Activated T-helper 2 cell treated with anti-CD3 and anti-CD28 coated beads, Interferon-gamma antibody, Interleukin-2, Interleukin-4, amounts not matched to agents 10 μg/mL and 5 μg/mL and 100 μg/mL, durations not matched to agents 14 hours and 24 hours and 36 hours (primary cell): ENCODE results near the gene EEF1G. TPM values are rescaled to one million over a fixed set of nuclear protein-coding genes. Genes with fewer than 3 reads are reported as not detected.
"Not testable (repeated sequence)": the region's sequence is repeated elsewhere in the genome, so short reads cannot be mapped to it uniquely, and the experiment has no call there.

Experiments used
- DNase-seq: peaks from one replicate; pipeline ENCODE4 v3.0.0; 2021; ENCODE audit warnings: low spot score
- H3K27ac Mint-ChIP-seq: one replicate; pipeline ENCODE4 v1.8.0; 2021; ENCODE audit warnings: mixed read lengths
- H3K27me3 Mint-ChIP-seq: one replicate; pipeline ENCODE4 v1.8.0; 2021; ENCODE audit warnings: low read depth, mixed read lengths
- H3K36me3 Mint-ChIP-seq: one replicate; pipeline ENCODE4 v1.8.0; 2021; ENCODE audit warnings: low read depth, mixed read lengths
- H3K4me1 Mint-ChIP-seq: one replicate; pipeline ENCODE4 v1.8.0; 2021; ENCODE audit warnings: low read depth, mixed read lengths
- H3K4me3 Mint-ChIP-seq: one replicate; pipeline ENCODE4 v1.8.0; 2021; ENCODE audit warnings: low read depth, mild to moderate bottlenecking, moderate library complexity, mixed read lengths
- H3K9me3 Mint-ChIP-seq: one replicate; pipeline ENCODE4 v1.8.0; 2021; ENCODE audit warnings: mixed read lengths
- intact Hi-C: fragments of 100-400 bp; cut with micrococcal nuclease; formaldehyde crosslinking; loops from one replicate; pipeline ENCODE4 v1.15.1; 2023
- total RNA-seq: library from RNA; stranded (reverse); gene quantifications from 2 replicates; pipeline ENCODE4 v1.2.3, GENCODE V29; 2022

Gene EEF1G
- total RNA-seq = 1,369 and 1,395 TPM in 2 replicates

- Mint-ChIP-seq H3K27ac (peak within 1 kb of the TSS; percentile 95), H3K9me3 (no peaks in the 10 kb centered on the region), H3K27me3 (no peaks in the 10 kb centered on the region), H3K36me3 (peaks cover 89% of the 10 kb centered on the region), H3K4me1 (peaks cover 35% of the 10 kb centered on the region), H3K4me3 (peak within 1 kb of the TSS; percentile 92)
- intact Hi-C loops = loop anchor here (1.0 to 5.0 kb wide), 3 partner anchors 17 to 39 kb away; partner anchors contain the start of genes EML3, ROM1 and TUT1
- peak; percentile 99 for DNase-seq
These were observed at the start of gene EEF1G for GRCh38 chr11:62573592-62574362. Gene EEF1G (minus strand): TSS chr11:62573891. CDS start chr11:62573842, 49 bp downstream.

- DNase-seq = no peak
- H3K4me1 Mint-ChIP-seq = peaks cover 16% of the 10 kb centered on the region
- H3K36me3 Mint-ChIP-seq = peaks cover 54% of the 10 kb centered on the region
- no peaks in the 10 kb centered on the region for H3K9me3 Mint-ChIP-seq
- peak overlapping the region; percentile 97 for H3K27ac Mint-ChIP-seq
- no peaks in the 10 kb centered on the region for H3K27me3 Mint-ChIP-seq
- peak overlapping the region; percentile 93 for H3K4me3 Mint-ChIP-seq
- intact Hi-C loops = loop anchor here (1.0 kb wide), 2 partner anchors 24 to 31 kb away; partner anchors contain the start of genes GANAB and TUT1
These were observed 48.9 kb upstream of the EEF1G start for GRCh38 chr11:62622476-62623089.

GRCh38 chr11:62621567-62622470 is 48.1 kb upstream of the EEF1G start, which contains the start of gene B3GAT3:
Gene B3GAT3 (minus strand): TSS chr11:62621986. CDS start chr11:62621947, 39 bp downstream.
- Mint-ChIP-seq H3K27me3 (no peaks in the 10 kb centered on the region), H3K4me3 (peak within 1 kb of the TSS; percentile 93), H3K27ac (peak within 1 kb of the TSS; percentile 97), H3K9me3 (no peaks in the 10 kb centered on the region), H3K36me3 (peaks cover 56% of the 10 kb centered on the region), H3K4me1 (peaks cover 16% of the 10 kb centered on the region)
- DNase-seq = peak; percentile 94
- intact Hi-C loops = loop anchor here (1.0 kb wide), 3 partner anchors 10 to 31 kb away; partner anchors contain the start of genes EML3, GANAB and TUT1

GRCh38 chr11:62621027-62621566 is 47.4 kb upstream of the EEF1G start:
- intact Hi-C loops = loop anchor here (1.0 kb wide), 1 partner anchor 9 kb away; the partner anchor contains the start of gene EML3
- no peak for DNase-seq
- Mint-ChIP-seq H3K36me3 (peaks cover 56% of the 10 kb centered on the region), H3K4me3 (peak overlapping the region; percentile 93), H3K9me3 (no peaks in the 10 kb centered on the region), H3K27me3 (no peaks in the 10 kb centered on the region), H3K27ac (peak overlapping the region; percentile 97), H3K4me1 (peaks cover 16% of the 10 kb centered on the region)

- H3K9me3 Mint-ChIP-seq, H3K27ac Mint-ChIP-seq, DNase-seq, intact Hi-C loops, H3K4me3 Mint-ChIP-seq, H3K27me3 Mint-ChIP-seq: not testable (repeated sequence)
- Mint-ChIP-seq H3K36me3 (peaks cover 50% of the 10 kb centered on the region), H3K4me1 (peaks cover 24% of the 10 kb centered on the region)
These were observed 43.3 kb upstream of the EEF1G start for GRCh38 chr11:62616957-62617356.

GRCh38 chr11:62615521-62615920 is 41.8 kb upstream of the EEF1G start:
- Mint-ChIP-seq H3K4me3 (no peak overlapping the region), H3K4me1 (peaks cover 27% of the 10 kb centered on the region), H3K27ac (no peak overlapping the region), H3K36me3 (peaks cover 45% of the 10 kb centered on the region), H3K9me3 (no peaks in the 10 kb centered on the region), H3K27me3 (no peaks in the 10 kb centered on the region)
- intact Hi-C loops = no loop called here
- DNase-seq = no peak

- H3K27me3 Mint-ChIP-seq = no peaks in the 10 kb centered on the region
- H3K36me3 Mint-ChIP-seq = peaks cover 50% of the 10 kb centered on the region
- H3K4me1 Mint-ChIP-seq = peaks cover 32% of the 10 kb centered on the region
- no peak overlapping the region for H3K4me3 Mint-ChIP-seq
- no peak for DNase-seq
- peak overlapping the region; percentile 71 for H3K27ac Mint-ChIP-seq
- intact Hi-C loops = loop anchor here (5.0 kb wide), 1 partner anchor 42 kb away; the partner anchor contains the start of gene EEF1G
- H3K9me3 Mint-ChIP-seq = no peaks in the 10 kb centered on the region
These were observed 40.6 kb upstream of the EEF1G start for GRCh38 chr11:62614275-62614674.

GRCh38 chr11:62613291-62613778 is 39.6 kb upstream of the EEF1G start:
- intact Hi-C loops = loop anchor here (2.0 to 5.0 kb wide), 3 partner anchors 39 to 51 kb away; partner anchors contain the start of genes C11orf98, CSKMT, EEF1G and INTS5
- no peaks in the 10 kb centered on the region for H3K9me3 Mint-ChIP-seq
- H3K4me3 Mint-ChIP-seq = peak overlapping the region; percentile 30
- peak overlapping the region; percentile 63 for H3K27ac Mint-ChIP-seq
- H3K4me1 Mint-ChIP-seq = peaks cover 31% of the 10 kb centered on the region
- DNase-seq = no peak
- H3K27me3 Mint-ChIP-seq = no peaks in the 10 kb centered on the region
- peaks cover 53% of the 10 kb centered on the region for H3K36me3 Mint-ChIP-seq

- H3K27me3 Mint-ChIP-seq = no peaks in the 10 kb centered on the region
- H3K4me1 Mint-ChIP-seq = peaks cover 34% of the 10 kb centered on the region
- H3K9me3 Mint-ChIP-seq = no peaks in the 10 kb centered on the region
- intact Hi-C loops = loop anchor here (1.0 to 5.0 kb wide), 4 partner anchors 9 to 52 kb away; partner anchors contain the start of genes B3GAT3, C11orf98, CSKMT and EEF1G
- peak within 1 kb of the TSS; percentile 99 for H3K4me3 Mint-ChIP-seq
- H3K27ac Mint-ChIP-seq = peak within 1 kb of the TSS; percentile 95
- DNase-seq = peak; percentile 86
- H3K36me3 Mint-ChIP-seq = peaks cover 59% of the 10 kb centered on the region
These were observed 38.9 kb upstream of the EEF1G start, which contains the start of the genes EML3 and ROM1 for GRCh38 chr11:62612366-62613290. Gene EML3 (minus strand): TSS chr11:62612775. CDS start chr11:62612457, 318 bp downstream. Gene ROM1 (plus strand): TSS chr11:62613257. CDS start chr11:62613282, 25 bp downstream.

GRCh38 chr11:62611705-62612365 is 38.1 kb upstream of the EEF1G start:
- Mint-ChIP-seq H3K4me3 (peak overlapping the region; percentile 99), H3K27ac (peak overlapping the region; percentile 95), H3K27me3 (no peaks in the 10 kb centered on the region), H3K4me1 (peaks cover 34% of the 10 kb centered on the region), H3K9me3 (no peaks in the 10 kb centered on the region), H3K36me3 (peaks cover 59% of the 10 kb centered on the region)
- no peak for DNase-seq
- intact Hi-C loops = loop anchor here (1.0 to 5.0 kb wide), 4 partner anchors 9 to 53 kb away; partner anchors contain the start of genes B3GAT3, C11orf98, CSKMT and EEF1G
